Fibroblast of pulmonary artery (primary cell): ENCODE data around the gene VPS26B.

ENCODE experiments used
- DNase-seq: peaks from one replicate; pipeline ENCODE4 v3.0.0-alpha.2; 2010; ENCODE audit warnings: low read depth
- H3K4me3 ChIP-seq: replicated peaks from 2 replicates; pipeline ENCODE4 v1.5.1; 2011; ENCODE audit warnings: low read depth, mild to moderate bottlenecking, control low read depth, low read length, moderate library complexity
- TF ChIP-seq, protein P1 (sequence below): IDR thresholded peaks from 2 replicates; pipeline ENCODE4 v1.5.1; 2011; ENCODE audit warnings: mild to moderate bottlenecking, control low read depth, low read length, inconsistent platforms; ENCODE audit errors: missing control alignments

VPS26B gene

DNA sequence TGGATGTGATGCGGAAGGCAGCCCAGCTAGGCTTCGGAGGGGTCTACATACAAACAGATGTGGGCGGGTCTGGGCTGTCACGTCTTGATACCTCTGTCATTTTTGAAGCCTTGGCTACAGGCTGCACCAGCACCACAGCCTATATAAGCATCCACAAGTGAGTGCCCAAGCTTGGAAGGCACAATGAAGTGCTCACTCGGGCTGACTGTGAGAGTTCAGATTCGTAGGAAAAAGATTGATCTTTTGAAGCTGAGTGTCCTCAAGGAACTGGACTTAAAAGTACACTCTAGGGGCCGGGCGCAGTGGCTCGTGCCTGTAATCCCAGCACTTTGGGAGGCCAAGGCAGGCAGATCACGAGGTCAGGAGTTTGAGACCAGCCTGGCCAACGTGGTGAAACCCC lies 32.6 kb downstream of the VPS26B start:
- TF ChIP-seq, protein P1, sequence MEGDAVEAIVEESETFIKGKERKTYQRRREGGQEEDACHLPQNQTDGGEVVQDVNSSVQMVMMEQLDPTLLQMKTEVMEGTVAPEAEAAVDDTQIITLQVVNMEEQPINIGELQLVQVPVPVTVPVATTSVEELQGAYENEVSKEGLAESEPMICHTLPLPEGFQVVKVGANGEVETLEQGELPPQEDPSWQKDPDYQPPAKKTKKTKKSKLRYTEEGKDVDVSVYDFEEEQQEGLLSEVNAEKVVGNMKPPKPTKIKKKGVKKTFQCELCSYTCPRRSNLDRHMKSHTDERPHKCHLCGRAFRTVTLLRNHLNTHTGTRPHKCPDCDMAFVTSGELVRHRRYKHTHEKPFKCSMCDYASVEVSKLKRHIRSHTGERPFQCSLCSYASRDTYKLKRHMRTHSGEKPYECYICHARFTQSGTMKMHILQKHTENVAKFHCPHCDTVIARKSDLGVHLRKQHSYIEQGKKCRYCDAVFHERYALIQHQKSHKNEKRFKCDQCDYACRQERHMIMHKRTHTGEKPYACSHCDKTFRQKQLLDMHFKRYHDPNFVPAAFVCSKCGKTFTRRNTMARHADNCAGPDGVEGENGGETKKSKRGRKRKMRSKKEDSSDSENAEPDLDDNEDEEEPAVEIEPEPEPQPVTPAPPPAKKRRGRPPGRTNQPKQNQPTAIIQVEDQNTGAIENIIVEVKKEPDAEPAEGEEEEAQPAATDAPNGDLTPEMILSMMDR = no peak
- no peak overlapping the region for H3K4me3 ChIP-seq
- no peak for DNase-seq

DNA sequence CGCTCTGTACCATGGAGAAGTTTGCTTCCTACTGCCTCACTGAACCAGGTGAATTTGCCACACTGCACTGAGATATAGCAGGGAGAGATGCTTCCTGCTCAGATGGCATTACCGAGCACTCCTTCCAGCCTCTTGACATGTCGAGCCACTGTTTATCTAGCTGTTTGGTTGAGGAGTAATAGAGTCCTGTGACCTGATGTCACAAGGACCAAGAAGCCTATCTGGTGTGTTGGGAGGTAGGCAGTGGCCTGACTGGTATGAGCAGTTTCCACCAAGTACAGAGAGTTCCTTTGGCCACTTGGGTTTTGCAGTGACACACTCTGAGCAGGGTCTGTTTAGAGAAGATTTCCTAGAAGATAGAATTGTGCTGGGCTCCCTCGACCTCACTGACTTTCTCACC lies 34.1 kb downstream of the VPS26B start:
- TF ChIP-seq, protein P1 = no peak
- H3K4me3 ChIP-seq = no peak overlapping the region
- DNase-seq = no peak

DNA sequence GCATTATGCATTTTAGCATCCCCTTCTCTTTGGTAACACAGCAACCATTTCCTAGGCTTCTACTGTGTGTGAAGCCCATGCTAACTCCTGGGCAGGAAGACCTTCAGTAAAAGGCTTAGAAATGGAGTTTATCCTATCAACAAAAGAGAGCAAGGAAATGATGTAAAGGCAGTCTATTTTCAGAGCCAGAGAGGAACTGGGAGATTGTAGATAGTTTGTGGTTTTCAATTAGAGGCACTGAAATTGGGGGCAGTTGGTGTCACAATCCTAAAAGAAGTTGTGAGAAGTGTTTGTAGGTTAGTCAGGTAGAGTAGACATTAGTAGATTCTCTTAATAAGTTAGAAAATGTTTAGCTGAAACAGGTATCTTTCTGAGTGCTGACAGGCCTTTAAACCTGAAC lies 36.0 kb downstream of the VPS26B start:
- H3K4me3 ChIP-seq = no peak overlapping the region
- no peak for DNase-seq
- TF ChIP-seq, protein P1 = no peak

DNA sequence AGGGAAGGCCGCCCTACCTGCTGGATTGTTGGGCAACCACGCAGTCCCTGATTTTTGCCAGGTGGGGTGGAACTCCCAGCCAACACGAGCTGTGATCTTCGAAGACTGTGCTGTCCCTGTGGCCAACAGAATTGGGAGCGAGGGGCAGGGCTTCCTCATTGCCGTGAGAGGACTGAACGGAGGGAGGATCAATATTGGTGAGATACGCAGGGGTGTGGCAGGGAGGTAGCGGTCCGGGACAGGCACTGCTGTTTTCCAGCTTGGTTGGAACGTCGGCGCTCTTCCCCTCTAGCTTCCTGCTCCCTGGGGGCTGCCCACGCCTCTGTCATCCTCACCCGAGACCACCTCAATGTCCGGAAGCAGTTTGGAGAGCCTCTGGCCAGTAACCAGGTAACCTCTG lies 36.5 kb downstream of the VPS26B start:
- no peak for DNase-seq
- TF ChIP-seq, protein P1 = no peak
- H3K4me3 ChIP-seq = no peak overlapping the region

DNA sequence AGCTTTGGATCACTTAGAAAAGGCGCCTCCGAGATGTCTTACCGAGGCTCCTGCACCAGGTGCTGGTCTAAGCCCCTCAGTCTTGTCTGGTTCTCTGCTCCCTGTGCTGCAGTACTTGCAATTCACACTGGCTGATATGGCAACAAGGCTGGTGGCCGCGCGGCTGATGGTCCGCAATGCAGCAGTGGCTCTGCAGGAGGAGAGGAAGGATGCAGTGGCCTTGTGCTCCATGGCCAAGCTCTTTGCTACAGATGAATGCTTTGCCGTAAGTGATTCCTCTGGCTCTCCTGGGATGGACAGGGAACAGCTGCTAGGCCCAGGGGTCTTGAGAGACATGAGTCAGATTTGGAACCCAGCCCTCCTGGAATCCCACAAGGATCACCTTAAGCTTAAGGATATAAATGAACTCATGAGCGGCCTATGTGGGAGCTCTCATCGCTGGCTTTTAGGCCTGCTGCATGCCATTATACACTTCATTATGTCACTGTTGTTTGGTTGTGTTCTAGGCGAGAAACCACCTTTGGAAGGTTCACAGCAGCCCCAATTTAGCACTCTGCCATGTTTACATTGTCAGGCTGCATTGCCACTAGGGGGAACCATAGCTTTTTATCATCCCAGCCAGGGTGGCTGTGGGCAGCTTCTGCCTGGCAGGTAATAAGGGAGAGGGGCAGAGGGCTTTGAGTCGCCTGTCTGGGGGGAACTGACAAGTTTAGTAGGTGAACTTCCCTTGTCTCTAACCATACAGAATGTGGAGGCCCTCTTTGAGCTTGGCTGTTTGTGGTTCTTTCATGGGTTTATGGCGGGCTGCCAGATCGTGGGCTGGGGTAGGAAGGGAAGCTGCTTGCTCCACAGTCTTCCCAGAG lies 37.4 kb downstream of the VPS26B start:
- H3K4me3 ChIP-seq = no peak overlapping the region
- peak; percentile 26 for DNase-seq
- TF ChIP-seq, protein P1 = peak; percentile 61

DNA sequence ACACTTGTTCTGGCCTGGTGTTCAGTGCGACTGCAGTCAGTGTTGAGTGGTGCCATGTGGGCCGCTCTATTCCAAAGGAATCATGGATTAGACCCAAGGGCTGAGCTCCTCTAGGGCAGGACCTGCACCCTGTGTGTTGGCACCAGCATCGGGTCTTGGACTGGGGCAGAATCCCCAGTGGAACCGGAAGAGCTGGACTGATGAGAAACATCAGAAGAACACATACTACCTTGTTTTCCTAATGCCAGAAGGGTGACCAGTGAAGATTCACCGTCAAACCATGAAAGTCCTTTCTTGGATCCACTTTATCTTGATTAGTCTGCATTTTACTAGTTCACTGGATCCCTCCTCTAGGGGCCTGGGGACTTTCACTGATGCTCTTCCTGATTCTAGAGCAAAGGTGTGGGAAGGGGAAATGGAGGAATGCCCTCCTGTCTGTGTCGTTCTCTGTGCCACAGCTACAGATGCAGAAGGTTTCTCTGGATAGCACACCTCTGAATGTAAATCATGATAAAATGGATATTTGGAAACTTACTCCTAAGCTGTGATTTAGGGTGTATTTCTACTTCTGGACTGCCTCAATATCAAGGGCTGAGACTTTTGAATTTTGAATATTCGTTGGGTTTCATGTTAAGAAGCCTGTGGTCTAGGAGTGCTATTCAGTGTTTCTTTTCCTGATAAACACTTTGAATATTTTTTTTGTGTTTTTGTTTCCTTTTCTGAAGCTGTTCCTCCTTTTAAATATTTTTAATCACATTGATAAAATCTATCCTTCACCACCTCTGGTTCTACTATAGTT lies 40.7 kb downstream of the VPS26B start:
- no peak for DNase-seq
- no peak overlapping the region for H3K4me3 ChIP-seq
- TF ChIP-seq, protein P1 = no peak
